Measurements from ENCODE around the gene MRM3.
"Not testable (repeated sequence)": the region's sequence is repeated elsewhere in the genome, so short reads cannot be mapped to it uniquely, and the experiment has no call there.

The MRM3 gene

DNA sequence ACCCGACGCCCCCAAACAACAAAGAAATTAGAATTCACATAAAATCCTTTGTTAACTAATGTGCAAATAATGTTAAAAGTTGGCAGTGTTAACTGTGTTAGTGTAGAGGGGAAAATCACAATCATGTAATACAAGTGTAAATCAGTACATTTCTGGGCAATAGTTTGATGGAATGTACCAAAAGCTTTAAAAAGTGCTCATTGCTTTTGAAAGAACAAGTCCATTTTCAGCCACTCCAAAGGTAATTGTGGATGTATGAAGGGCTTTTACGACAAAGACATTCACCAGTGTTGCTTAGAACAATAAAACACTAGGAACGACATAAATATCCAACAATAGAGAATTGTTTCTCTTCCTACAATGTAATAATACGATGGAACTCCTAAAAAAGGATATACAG is 9.1 kb upstream of the MRM3 start:
- TF ChIP-seq CTCF (IDR thresholded peaks at IDR 0.05; ENCODE audit: poor library complexity, severe bottlenecking): no peak
- ATAC-seq (ENCODE audit: low read depth) (no peak), DNase-seq (ENCODE audit: low spot score) (no peak)
- no peaks in the 10 kb centered on the region for H3K9me3 ChIP-seq (ENCODE audit: severe bottlenecking)
- no peaks in the 10 kb centered on the region for H3K4me1 ChIP-seq (ENCODE audit: insufficient read depth, poor library complexity, severe bottlenecking)
- H3K27me3 ChIP-seq (ENCODE audit: insufficient read depth, poor library complexity, severe bottlenecking): no peaks in the 10 kb centered on the region
- peaks cover 80% of the 10 kb centered on the region for H3K36me3 ChIP-seq (ENCODE audit: low read depth)
- no peak overlapping the region for H3K27ac ChIP-seq (ENCODE audit: poor library complexity, severe bottlenecking)
- H3K4me3 ChIP-seq (ENCODE audit: severe bottlenecking): no peak overlapping the region

DNA sequence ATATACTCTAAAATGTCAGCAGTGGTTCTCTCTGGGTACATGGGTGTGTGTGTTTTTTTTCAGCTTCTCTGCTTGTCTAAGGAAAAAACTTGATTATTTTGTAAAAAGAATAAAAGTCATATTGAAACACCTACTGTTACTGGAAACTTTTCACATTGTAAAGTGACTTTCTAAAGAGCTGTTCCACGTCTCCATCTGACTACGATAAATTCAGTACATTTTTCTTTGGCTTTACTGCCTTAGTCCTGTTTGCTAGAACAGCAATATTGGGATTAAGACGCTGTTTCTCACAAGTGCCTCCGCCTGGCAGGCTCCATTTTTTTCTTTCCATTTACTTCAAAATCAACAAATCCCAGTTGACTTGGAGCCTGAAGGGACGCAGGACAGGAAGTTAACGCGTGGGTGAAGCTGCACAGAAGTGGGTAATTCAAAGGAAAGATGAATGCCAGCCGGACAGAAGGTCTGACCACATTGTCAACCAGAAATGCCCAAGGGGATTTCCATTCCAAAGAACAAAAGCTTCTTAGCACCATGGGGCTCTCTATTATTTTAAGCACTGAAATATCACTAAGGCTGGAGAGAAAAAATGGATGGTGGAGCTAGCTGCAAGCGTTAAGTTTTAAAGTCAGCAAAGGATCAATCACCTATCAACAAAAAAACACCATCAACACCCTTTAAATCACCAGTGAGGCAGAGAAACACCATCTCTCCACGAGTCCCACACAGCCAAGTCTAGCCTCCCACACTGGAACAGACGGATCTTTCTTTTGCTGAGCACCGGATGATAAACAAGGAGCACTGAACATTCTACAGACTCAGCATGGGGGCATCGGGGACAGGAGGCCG is 8.5 kb upstream of the MRM3 start:
- TF ChIP-seq CTCF (IDR thresholded peaks at IDR 0.05; ENCODE audit: poor library complexity, severe bottlenecking): no peak
- no peaks in the 10 kb centered on the region for H3K27me3 ChIP-seq (ENCODE audit: insufficient read depth, poor library complexity, severe bottlenecking)
- no peaks in the 10 kb centered on the region for H3K4me1 ChIP-seq (ENCODE audit: insufficient read depth, poor library complexity, severe bottlenecking)
- no peak overlapping the region for H3K27ac ChIP-seq (ENCODE audit: poor library complexity, severe bottlenecking)
- no peak overlapping the region for H3K4me3 ChIP-seq (ENCODE audit: severe bottlenecking)
- H3K9me3 ChIP-seq (ENCODE audit: severe bottlenecking): no peaks in the 10 kb centered on the region
- no peak for DNase-seq (ENCODE audit: low spot score)
- H3K36me3 ChIP-seq (ENCODE audit: low read depth): peaks cover 86% of the 10 kb centered on the region
- no peak for ATAC-seq (ENCODE audit: low read depth)

- no peak for ATAC-seq (ENCODE audit: low read depth)
- DNase-seq (ENCODE audit: low spot score): no peak
- Histone ChIP-seq H3K27ac (ENCODE audit: poor library complexity, severe bottlenecking) (no peak overlapping the region), H3K4me1 (ENCODE audit: insufficient read depth, poor library complexity, severe bottlenecking) (no peaks in the 10 kb centered on the region), H3K27me3 (ENCODE audit: insufficient read depth, poor library complexity, severe bottlenecking) (no peaks in the 10 kb centered on the region), H3K36me3 (ENCODE audit: low read depth) (peaks cover 90% of the 10 kb centered on the region), H3K9me3 (ENCODE audit: severe bottlenecking) (no peaks in the 10 kb centered on the region), H3K4me3 (ENCODE audit: severe bottlenecking) (no peak overlapping the region)
- TF ChIP-seq CTCF (IDR thresholded peaks at IDR 0.05; ENCODE audit: poor library complexity, severe bottlenecking): no peak
Measured at GRCh38 chr17:774313-774584, 7.9 kb upstream of the MRM3 start.

- Histone ChIP-seq H3K9me3 (ENCODE audit: severe bottlenecking) (no peaks in the 10 kb centered on the region), H3K27ac (ENCODE audit: poor library complexity, severe bottlenecking) (no peak overlapping the region), H3K27me3 (ENCODE audit: insufficient read depth, poor library complexity, severe bottlenecking) (no peaks in the 10 kb centered on the region), H3K4me3 (ENCODE audit: severe bottlenecking) (no peak overlapping the region), H3K4me1 (ENCODE audit: insufficient read depth, poor library complexity, severe bottlenecking) (peaks cover 1% of the 10 kb centered on the region), H3K36me3 (ENCODE audit: low read depth) (peaks cover 68% of the 10 kb centered on the region)
- TF ChIP-seq CTCF (IDR thresholded peaks at IDR 0.05; ENCODE audit: poor library complexity, severe bottlenecking): no peak
- DNase-seq (ENCODE audit: low spot score) (no peak), ATAC-seq (ENCODE audit: low read depth) (no peak)
Measured at GRCh38 chr17:778096-778495, 4.1 kb upstream of the MRM3 start.

DNA sequence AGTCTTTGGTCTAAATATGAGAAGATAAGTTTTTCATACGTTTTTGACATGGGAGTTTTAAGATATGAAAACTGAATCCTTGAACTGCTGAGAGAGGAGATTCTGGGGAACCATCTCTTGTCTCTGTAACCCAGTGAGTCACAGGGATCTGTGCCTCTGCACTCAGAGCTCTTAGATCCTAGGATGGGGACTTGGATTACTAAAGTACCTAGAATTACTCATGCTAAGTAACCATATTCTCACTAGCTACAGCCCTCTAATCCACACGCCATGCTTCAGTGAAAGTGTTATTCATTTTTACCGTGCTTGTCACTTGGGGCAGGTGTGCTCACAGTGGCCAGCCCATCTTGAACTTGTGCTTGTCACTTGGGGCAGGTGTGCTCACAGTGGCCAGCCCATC is 2.0 kb downstream of the MRM3 start:
- no peak for TF ChIP-seq CTCF (IDR thresholded peaks at IDR 0.05; ENCODE audit: poor library complexity, severe bottlenecking)
- peaks cover 57% of the 10 kb centered on the region for H3K36me3 ChIP-seq (ENCODE audit: low read depth)
- no peak for DNase-seq (ENCODE audit: low spot score)
- no peaks in the 10 kb centered on the region for H3K27me3 ChIP-seq (ENCODE audit: insufficient read depth, poor library complexity, severe bottlenecking)
- H3K4me1 ChIP-seq (ENCODE audit: insufficient read depth, poor library complexity, severe bottlenecking): peaks cover 16% of the 10 kb centered on the region
- no peaks in the 10 kb centered on the region for H3K9me3 ChIP-seq (ENCODE audit: severe bottlenecking)
- no peak overlapping the region for H3K4me3 ChIP-seq (ENCODE audit: severe bottlenecking)
- ATAC-seq (ENCODE audit: low read depth): no peak
- H3K27ac ChIP-seq (ENCODE audit: poor library complexity, severe bottlenecking): no peak overlapping the region

GRCh38 chr17:785901-786300 is 3.7 kb downstream of the MRM3 start:
- not testable (repeated sequence) for H3K27me3 ChIP-seq (ENCODE audit: insufficient read depth, poor library complexity, severe bottlenecking); H3K9me3 ChIP-seq (ENCODE audit: severe bottlenecking); DNase-seq (ENCODE audit: low spot score); H3K4me3 ChIP-seq (ENCODE audit: severe bottlenecking); H3K27ac ChIP-seq (ENCODE audit: poor library complexity, severe bottlenecking); ATAC-seq (ENCODE audit: low read depth)
- H3K4me1 ChIP-seq (ENCODE audit: insufficient read depth, poor library complexity, severe bottlenecking): peaks cover 22% of the 10 kb centered on the region
- peaks cover 50% of the 10 kb centered on the region for H3K36me3 ChIP-seq (ENCODE audit: low read depth)
